ENCODE results near the gene ADPGK. TPM values are rescaled to one million over a fixed set of nuclear protein-coding genes. Genes with fewer than 3 reads are reported as not detected.
A peak's percentile ranks its signal among the peaks of the same experiment; 100 is the strongest.

Gene ADPGK
- total RNA-seq: 10 to 100 TPM; 63.7 to 65.1 TPM

DNA sequence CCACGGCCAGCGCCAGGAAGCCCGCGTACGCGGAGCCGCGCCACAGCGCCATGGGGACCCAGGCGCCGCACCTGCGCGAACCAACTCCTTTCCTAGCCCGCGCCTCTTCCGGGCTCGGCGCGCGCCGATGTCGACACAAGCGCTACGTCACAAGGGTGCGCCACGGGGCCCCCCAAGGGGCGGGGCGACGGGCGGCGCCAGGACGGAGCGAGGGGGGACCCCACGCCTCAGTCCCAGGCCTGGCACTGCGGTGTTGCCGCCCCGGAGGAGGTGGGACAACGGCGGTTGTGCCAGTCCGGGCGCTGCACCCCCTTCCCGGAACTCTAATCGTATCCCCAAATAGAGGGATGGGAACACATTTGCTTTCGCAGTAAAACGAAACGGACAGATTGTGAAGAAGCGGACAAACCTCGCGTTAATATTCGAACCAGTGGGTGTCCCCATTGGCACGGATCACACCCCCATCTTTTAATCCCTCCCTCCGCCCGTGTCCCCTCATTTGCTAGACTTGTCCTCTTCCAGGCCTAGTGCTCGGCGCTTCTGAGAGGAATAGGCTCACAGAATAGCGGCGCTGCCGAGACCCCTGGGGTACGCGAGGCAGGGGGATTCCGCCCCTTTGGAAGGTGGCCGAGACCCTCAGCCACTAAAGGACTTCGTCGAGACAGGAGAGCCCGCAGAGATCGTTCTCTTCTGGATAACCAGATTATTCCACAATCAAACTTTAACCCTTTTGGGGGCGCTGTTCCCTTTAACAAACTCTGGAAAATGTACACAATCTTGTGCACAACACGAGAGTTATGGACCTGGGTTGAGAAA lies at the start of gene ADPGK:
TSS of gene ADPGK (minus strand) at position 119 of the 816 bp plus-strand sequence. CDS start at position 52, 67 bp downstream.
- H3K27ac Mint-ChIP-seq: peak within 1 kb of the TSS; percentile 100
- peaks cover 46% of the 10 kb centered on the region for H3K4me1 Mint-ChIP-seq (ENCODE audit: low read depth)
- POLR2A ChIA-PET: interaction anchor here (0.7 to 2.0 kb wide), 10 partner anchors 10 to 458 kb away, joined by 3 to 11 read pairs (median 3); partner anchors contain the start of genes BBS4 and HIGD2B

DNA sequence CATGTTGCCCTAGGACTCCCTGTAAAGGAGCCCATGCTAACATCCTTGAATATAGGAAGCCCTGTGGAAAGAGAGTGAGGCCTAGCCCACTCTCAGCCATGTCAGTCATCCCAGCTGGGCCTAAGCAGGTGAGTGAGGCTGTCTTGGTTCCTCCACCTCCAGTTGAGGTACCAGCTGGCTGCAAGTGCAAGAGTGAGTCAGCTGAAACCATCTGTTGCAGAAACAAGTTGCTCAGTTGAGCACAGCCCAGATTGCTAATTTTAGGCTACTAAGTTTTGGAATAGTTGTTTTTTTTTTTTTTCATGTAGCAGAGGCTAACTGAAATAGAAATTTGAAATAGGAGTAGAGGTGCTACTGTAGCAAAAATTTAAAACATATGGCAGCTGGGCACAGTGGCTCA lies 43.7 kb upstream of the ADPGK start:
- no peak overlapping the region for H3K4me3 Mint-ChIP-seq
- intact Hi-C loops (cut with micrococcal nuclease): no loop called here
- ChIA-PET POLR2A (interaction anchor here (0.7 kb wide), 1 partner anchor 44 kb away, joined by 3 read pairs; the partner anchor contains the start of gene ADPGK), CTCF (no interaction called here)
- ATAC-seq (no peak), DNase-seq (no peak)
- TF ChIP-seq, protein P1, sequence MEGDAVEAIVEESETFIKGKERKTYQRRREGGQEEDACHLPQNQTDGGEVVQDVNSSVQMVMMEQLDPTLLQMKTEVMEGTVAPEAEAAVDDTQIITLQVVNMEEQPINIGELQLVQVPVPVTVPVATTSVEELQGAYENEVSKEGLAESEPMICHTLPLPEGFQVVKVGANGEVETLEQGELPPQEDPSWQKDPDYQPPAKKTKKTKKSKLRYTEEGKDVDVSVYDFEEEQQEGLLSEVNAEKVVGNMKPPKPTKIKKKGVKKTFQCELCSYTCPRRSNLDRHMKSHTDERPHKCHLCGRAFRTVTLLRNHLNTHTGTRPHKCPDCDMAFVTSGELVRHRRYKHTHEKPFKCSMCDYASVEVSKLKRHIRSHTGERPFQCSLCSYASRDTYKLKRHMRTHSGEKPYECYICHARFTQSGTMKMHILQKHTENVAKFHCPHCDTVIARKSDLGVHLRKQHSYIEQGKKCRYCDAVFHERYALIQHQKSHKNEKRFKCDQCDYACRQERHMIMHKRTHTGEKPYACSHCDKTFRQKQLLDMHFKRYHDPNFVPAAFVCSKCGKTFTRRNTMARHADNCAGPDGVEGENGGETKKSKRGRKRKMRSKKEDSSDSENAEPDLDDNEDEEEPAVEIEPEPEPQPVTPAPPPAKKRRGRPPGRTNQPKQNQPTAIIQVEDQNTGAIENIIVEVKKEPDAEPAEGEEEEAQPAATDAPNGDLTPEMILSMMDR (IDR thresholded peaks at IDR 0.05): no peak
- H3K9me3 Mint-ChIP-seq: no peaks in the 10 kb centered on the region
- no peaks in the 10 kb centered on the region for H3K36me3 Mint-ChIP-seq (ENCODE audit: low read depth)
- H3K27ac Mint-ChIP-seq: no peak overlapping the region
- no peaks in the 10 kb centered on the region for H3K4me1 Mint-ChIP-seq (ENCODE audit: low read depth)
- peaks cover 13% of the 10 kb centered on the region for H3K27me3 Mint-ChIP-seq

More for the DNA sequence above, at the start of gene ADPGK:
- no peaks in the 10 kb centered on the region for H3K27me3 Mint-ChIP-seq
- peak; percentile 90 for DNase-seq
- TF ChIP-seq, protein P1 (IDR thresholded peaks at IDR 0.05): peak; percentile 63
- intact Hi-C loops (cut with micrococcal nuclease): no loop called here
- CTCF ChIA-PET: interaction anchor here (1.0 to 2.1 kb wide), 3 partner anchors 10 to 482 kb away, joined by 3 to 13 read pairs (median 4); no protein-coding TSS in a partner anchor
- ATAC-seq: peak; percentile 84
- peaks cover 33% of the 10 kb centered on the region for H3K36me3 Mint-ChIP-seq (ENCODE audit: low read depth)
- H3K4me3 Mint-ChIP-seq: peak within 1 kb of the TSS; percentile 98
- no peaks in the 10 kb centered on the region for H3K9me3 Mint-ChIP-seq

DNA sequence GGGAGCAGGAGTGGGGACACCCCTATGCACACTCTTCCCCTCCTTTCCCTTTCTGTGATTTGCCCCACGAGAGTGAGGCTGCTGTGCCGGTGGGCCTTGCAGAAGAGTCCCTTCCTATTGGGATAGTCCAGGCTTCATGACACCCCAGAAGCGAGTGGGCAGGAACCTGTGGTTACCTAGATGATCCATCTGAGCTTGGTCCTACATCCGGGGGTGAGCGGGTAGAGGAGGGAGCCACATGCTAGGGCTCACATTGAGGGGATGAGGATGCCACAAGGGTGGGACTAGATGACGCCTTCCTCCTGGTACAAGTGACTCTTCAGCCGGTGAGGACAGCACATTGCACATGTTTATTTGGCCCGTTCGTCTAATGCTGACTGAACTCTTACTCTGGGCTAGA lies 43.1 kb upstream of the ADPGK start:
- TF ChIP-seq, protein P1 (IDR thresholded peaks at IDR 0.05): no peak
- ATAC-seq (no peak), DNase-seq (no peak)
- Mint-ChIP-seq H3K4me1 (ENCODE audit: low read depth) (no peaks in the 10 kb centered on the region), H3K36me3 (ENCODE audit: low read depth) (no peaks in the 10 kb centered on the region), H3K27ac (no peak overlapping the region), H3K9me3 (no peaks in the 10 kb centered on the region), H3K27me3 (peaks cover 13% of the 10 kb centered on the region), H3K4me3 (no peak overlapping the region)
- intact Hi-C loops (cut with micrococcal nuclease): no loop called here
- ChIA-PET POLR2A (no interaction called here), CTCF (no interaction called here)

DNA sequence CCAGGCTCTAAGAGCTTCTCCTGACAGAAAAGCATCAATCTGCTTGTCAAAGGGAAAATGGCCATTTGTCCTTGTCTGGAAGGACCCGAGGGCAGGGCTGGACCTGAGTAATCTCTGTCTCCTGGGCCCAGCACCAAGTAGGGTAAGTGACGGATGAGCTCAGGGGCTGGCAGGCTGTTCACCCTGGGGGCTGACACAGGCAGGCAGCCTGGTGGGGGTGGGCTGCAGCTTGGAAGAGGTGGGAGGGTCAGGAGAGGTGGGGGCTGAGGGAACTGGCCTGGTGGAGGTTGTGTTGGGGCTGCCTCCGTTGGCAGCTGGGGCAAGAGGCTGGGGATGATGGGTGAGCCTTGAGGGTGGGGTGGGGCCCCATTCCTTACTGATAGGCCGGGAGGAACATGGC lies 42.3 kb upstream of the ADPGK start:
- POLR2A ChIA-PET: no interaction called here
- TF ChIP-seq, protein P1 (IDR thresholded peaks at IDR 0.05): no peak
- H3K4me3 Mint-ChIP-seq: no peak overlapping the region
- intact Hi-C loops (cut with micrococcal nuclease): no loop called here
- H3K27me3 Mint-ChIP-seq: peaks cover 11% of the 10 kb centered on the region
- no peak for ATAC-seq
- no peaks in the 10 kb centered on the region for H3K4me1 Mint-ChIP-seq (ENCODE audit: low read depth)
- no peak overlapping the region for H3K27ac Mint-ChIP-seq
- no peak for DNase-seq
- CTCF ChIA-PET: no interaction called here
- no peaks in the 10 kb centered on the region for H3K36me3 Mint-ChIP-seq (ENCODE audit: low read depth)
- no peaks in the 10 kb centered on the region for H3K9me3 Mint-ChIP-seq

DNA sequence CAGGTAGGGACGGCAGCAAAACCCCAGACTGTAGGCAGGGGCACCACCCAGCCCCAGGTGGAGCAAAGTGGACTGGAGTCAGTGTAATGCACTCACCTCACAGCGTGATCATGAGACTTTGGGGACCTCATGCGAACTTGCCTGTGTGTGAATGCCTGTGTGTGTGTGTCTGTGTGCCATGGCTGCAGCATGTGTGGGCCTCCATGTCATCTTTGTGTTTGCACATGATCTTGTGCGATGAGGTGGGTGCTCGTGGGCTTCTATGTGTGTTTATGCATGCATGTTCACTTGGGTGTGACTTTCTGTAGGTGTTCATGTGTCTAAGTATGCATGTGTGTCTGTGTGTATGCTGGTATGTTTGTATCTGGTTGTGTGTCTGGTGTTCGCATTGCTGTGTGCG lies 41.2 kb upstream of the ADPGK start:
- ATAC-seq (no peak), DNase-seq (no peak)
- Mint-ChIP-seq H3K9me3 (no peaks in the 10 kb centered on the region), H3K4me1 (ENCODE audit: low read depth) (no peaks in the 10 kb centered on the region), H3K27me3 (peaks cover 10% of the 10 kb centered on the region), H3K36me3 (ENCODE audit: low read depth) (no peaks in the 10 kb centered on the region), H3K27ac (no peak overlapping the region), H3K4me3 (no peak overlapping the region)
- POLR2A ChIA-PET: no interaction called here
- intact Hi-C loops (cut with micrococcal nuclease): no loop called here
- CTCF ChIA-PET: no interaction called here
- TF ChIP-seq, protein P1 (IDR thresholded peaks at IDR 0.05): no peak
